A673 (cell line): ENCODE results near the gene NFATC2.

Experiments used
- EZH2 ChIP-seq: fragments of 200-600 bp; sonication (generic); IDR thresholded peaks from 2 replicates; pipeline ENCODE4 v1.6.1; 2017; ENCODE audit warnings: borderline replicate concordance, low read depth, mild to moderate bottlenecking, mixed read lengths, antibody characterized with exemption, low read length; ENCODE audit not compliant: poor library complexity, severe bottlenecking
- TF ChIP-seq, protein P1 (sequence below): fragments of 300-800, 200-600 bp; sonication (generic); conservative IDR thresholded peaks from 2 replicates; pipeline ENCODE4 v1.5.1; 2017; ENCODE audit warnings: low read depth, mild to moderate bottlenecking, antibody characterized with exemption, low read length, moderate library complexity, mixed read lengths

DNA sequence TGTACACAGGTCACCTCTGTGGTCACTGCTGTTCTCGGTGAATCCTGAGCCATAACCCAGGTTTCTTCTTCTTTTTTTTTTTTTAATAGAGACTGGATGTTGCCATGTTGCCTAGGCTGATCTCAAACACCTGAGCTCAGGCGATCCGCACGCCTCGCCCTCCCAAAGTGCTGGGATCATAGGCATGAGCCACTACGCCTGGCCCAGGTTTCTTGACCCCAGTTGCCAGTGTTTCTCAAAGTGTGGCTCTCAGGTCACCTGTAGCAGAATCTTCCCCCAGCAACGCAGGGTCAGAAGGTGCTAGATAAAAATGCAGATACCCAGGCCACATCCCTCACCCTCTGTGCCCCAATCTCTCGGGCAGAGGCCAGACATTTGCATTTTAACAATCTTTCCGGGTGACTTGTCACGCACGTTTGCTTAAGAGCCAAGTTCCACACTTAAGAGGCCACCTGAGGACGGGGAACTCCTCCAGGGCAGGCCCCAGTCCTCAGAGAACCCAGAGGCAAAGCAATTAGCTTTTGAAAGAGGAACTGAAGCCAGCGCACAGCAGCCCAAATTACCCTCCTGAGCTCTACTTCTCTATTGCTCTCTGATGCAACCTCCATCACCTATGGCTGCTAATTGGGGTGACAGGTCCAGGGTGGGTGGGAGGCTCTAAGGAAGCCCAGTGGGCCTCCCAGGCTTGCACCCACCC, 81.8 kb downstream of the NFATC2 start:
- TF ChIP-seq, protein P1, sequence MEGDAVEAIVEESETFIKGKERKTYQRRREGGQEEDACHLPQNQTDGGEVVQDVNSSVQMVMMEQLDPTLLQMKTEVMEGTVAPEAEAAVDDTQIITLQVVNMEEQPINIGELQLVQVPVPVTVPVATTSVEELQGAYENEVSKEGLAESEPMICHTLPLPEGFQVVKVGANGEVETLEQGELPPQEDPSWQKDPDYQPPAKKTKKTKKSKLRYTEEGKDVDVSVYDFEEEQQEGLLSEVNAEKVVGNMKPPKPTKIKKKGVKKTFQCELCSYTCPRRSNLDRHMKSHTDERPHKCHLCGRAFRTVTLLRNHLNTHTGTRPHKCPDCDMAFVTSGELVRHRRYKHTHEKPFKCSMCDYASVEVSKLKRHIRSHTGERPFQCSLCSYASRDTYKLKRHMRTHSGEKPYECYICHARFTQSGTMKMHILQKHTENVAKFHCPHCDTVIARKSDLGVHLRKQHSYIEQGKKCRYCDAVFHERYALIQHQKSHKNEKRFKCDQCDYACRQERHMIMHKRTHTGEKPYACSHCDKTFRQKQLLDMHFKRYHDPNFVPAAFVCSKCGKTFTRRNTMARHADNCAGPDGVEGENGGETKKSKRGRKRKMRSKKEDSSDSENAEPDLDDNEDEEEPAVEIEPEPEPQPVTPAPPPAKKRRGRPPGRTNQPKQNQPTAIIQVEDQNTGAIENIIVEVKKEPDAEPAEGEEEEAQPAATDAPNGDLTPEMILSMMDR = no peak
- no peak for TF ChIP-seq EZH2
